ENCODE measurements around the gene PRKAG2. TPM values are rescaled to one million over a fixed set of nuclear protein-coding genes. Genes with fewer than 3 reads are reported as not detected.

The PRKAG2 gene
- total and polyA plus RNA-seq, 2 of the 8 experiments (the other 6 are each of a cell fraction or from before 2014, with no cell fraction given) = 7.5 to 18.1 TPM

DNA sequence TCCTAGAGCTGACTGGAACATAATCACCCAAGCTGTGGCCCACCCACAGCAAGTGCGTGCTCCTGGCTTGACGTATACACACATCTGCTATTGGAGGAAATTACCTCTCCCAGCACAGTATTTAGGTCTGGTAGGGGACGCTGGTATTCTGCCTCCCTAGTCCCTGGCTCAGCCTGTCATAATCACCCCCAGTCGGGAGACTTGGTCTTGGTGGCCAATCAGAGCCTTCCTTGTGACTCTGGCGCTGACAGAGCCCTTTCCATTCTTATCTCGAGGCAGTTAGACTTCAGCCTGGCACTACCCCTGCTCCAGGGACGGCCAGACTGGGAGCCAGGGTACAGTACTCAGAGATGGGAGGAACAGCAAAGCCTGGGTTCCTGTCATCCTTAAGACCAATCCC is 14.3 kb upstream of the PRKAG2 start:
- Histone ChIP-seq H3K27me3 (replicated peaks in 1 of 4; ENCODE audit: control insufficient read depth in 3 of 4, extremely low read depth in 1 of 4, insufficient read depth in 3 of 4, low read length in 3 of 4) (peaks cover 0 to 2% (median 0%) of the 10 kb centered on the region in 4 experiments; a peak in 1 of 7 replicates), H3K56ac (replicated peaks; ENCODE audit: insufficient read length, low read depth, low read length) (no peak overlapping the region), H3K79me1 (ENCODE audit: low read depth, low read length) (no peaks in the 10 kb centered on the region), H3K4me2 (ENCODE audit: insufficient read depth in 1 of 2, low read depth in 2 of 2, low read length in 2 of 2) (no peak overlapping the region), H3K23me2 (ENCODE audit: low read depth, low read length) (peaks cover 3% of the 10 kb centered on the region; the same call in 1 of the 2 replicates), H3K14ac (ENCODE audit: insufficient read length) (no peak overlapping the region), H2BK120ac (replicated peaks; ENCODE audit: low read depth, low read length) (no peak overlapping the region), H3K36me3 (ENCODE audit: control insufficient read depth in 2 of 4, insufficient read depth in 4 of 4, low read length in 3 of 4) (no peaks in the 10 kb centered on the region), H3K9me3 (ENCODE audit: insufficient read depth in 2 of 2, low read depth in 1 of 2, low read length in 1 of 2) (no peaks in the 10 kb centered on the region), H2BK5ac (ENCODE audit: low read depth, low read length) (no peak overlapping the region), H4K8ac (ENCODE audit: extremely low read depth, insufficient read depth, low read length) (no peak overlapping the region), H2AFZ (ENCODE audit: low read length) (no peak overlapping the region), H3K4ac (replicated peaks; ENCODE audit: insufficient read length, low read depth, low read length) (no peak overlapping the region), H3K4me3 (ENCODE audit: extremely low read depth in 1 of 4, insufficient read depth in 2 of 4, low read depth in 3 of 4, low read length in 4 of 4) (no peak overlapping the region), H3K4me1 (replicated peaks in 1 of 4; ENCODE audit: control insufficient read depth in 3 of 4, insufficient read depth in 4 of 4, low read length in 3 of 4) (peaks cover 0 to 1% (median 0%) of the 10 kb centered on the region in 4 experiments; a peak in 2 of 7 replicates), H2BK15ac (ENCODE audit: low read length) (no peak overlapping the region), H3K79me2 (ENCODE audit: control insufficient read depth in 1 of 2, insufficient read depth in 2 of 2, low read length in 2 of 2) (no peaks in the 10 kb centered on the region), H2BK12ac (ENCODE audit: low read depth, low read length) (no peak overlapping the region), H3K9ac (replicated peaks in 1 of 4; ENCODE audit: extremely low read depth in 1 of 4, low read depth in 3 of 4, low read length in 3 of 4) (no peak overlapping the region), H2AK5ac (ENCODE audit: low read depth, low read length) (no peak overlapping the region), H4K20me1 (replicated peaks in 1 of 2; ENCODE audit: control insufficient read depth in 1 of 2, insufficient read depth in 2 of 2, low read length in 2 of 2) (peaks cover 0 to 5% of the 10 kb centered on the region in 2 experiments), H3K23ac (ENCODE audit: insufficient read length) (no peak overlapping the region), H3K18ac (ENCODE audit: extremely low read depth, low read length) (no peak overlapping the region), H4K5ac (ENCODE audit: insufficient read length, low read depth, low read length) (no peak overlapping the region), H3K27ac (ENCODE audit: low read depth, low read length) (no peak overlapping the region), H4K91ac (replicated peaks; ENCODE audit: insufficient read length, low read length) (no peak overlapping the region), H2BK20ac (ENCODE audit: low read length) (no peak overlapping the region)
- 81% methylated on average over 7 of the region's 7 CpGs; no CpG with 5 or more reads in 1 of the 2 experiments for WGBS, 2 experiments (ENCODE audit: extremely low coverage in 1 of 2, insufficient coverage in 1 of 2, insufficient read length in 1 of 2, insufficient replicate concordance in 2 of 2, low coverage in 1 of 2, low lambda C conversion rate in 2 of 2, missing lambda C conversion rate in 1 of 2)
- CTCF ChIA-PET (ENCODE audit: partially characterized antibody) = interaction anchor here (0.8 to 1.8 kb wide), 2 partner anchors 10 to 109 kb away, joined by 3 to 5 read pairs; no protein-coding TSS in a partner anchor
- FAIRE-seq = no peak
- POLR2A ChIA-PET (ENCODE audit: partially characterized antibody) = no interaction called here
- no peak for DNase-seq (ENCODE audit: low read depth in 1 of 2, low spot score in 2 of 2)
- TF ChIP-seq CHD2 (IDR thresholded peaks at IDR 0.05; ENCODE audit: low read length) (no peak), USF2 (IDR thresholded peaks at IDR 0.05; ENCODE audit: low read length) (no peak), RAD21 (IDR thresholded peaks at IDR 0.05 in 1 of 2, conservative IDR thresholded peaks at IDR 0.05 in 1 of 2; ENCODE audit: low read depth in 2 of 2, low read length in 2 of 2) (no peak), MAFK (IDR thresholded peaks at IDR 0.05; ENCODE audit: low read depth, low read length) (no peak), NANOG (IDR thresholded peaks at IDR 0.05; ENCODE audit: insufficient read depth, low read depth, low read length, poor library complexity, severe bottlenecking) (no peak), ZNF274 (IDR thresholded peaks at IDR 0.05; ENCODE audit: borderline replicate concordance, extremely low read depth, low read length) (no peak), NRF1 (IDR thresholded peaks at IDR 0.05; ENCODE audit: low read depth, low read length) (no peak), RBBP5 (IDR thresholded peaks at IDR 0.05; ENCODE audit: borderline replicate concordance, low read depth, low read length) (no peak), TAF1 (IDR thresholded peaks at IDR 0.05; ENCODE audit: low read depth, low read length) (no peak), YY1 (IDR thresholded peaks at IDR 0.05; ENCODE audit: low read depth, low read length) (no peak), TAF7 (optimal IDR thresholded peaks at IDR 0.05; ENCODE audit: borderline replicate concordance, low read depth, low read length) (no peak), CREB1 (IDR thresholded peaks at IDR 0.05) (no peak)
- TF ChIP-seq, protein P1, sequence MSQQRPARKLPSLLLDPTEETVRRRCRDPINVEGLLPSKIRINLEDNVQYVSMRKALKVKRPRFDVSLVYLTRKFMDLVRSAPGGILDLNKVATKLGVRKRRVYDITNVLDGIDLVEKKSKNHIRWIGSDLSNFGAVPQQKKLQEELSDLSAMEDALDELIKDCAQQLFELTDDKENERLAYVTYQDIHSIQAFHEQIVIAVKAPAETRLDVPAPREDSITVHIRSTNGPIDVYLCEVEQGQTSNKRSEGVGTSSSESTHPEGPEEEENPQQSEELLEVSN (IDR thresholded peaks at IDR 0.05) = no peak

Data from H1 (cell line).